GM21717 (cell line): Measurements from ENCODE around the gene TXNDC11.

Experiments
- ATAC-seq: cut with Tn5 transposase; IDR thresholded peaks from one replicate; pipeline ENCODE4 v1.9.1; 2021; ENCODE audit warnings: mild to moderate bottlenecking, moderate library complexity; ENCODE audit not compliant: unreplicated experiment

Gene TXNDC11

DNA sequence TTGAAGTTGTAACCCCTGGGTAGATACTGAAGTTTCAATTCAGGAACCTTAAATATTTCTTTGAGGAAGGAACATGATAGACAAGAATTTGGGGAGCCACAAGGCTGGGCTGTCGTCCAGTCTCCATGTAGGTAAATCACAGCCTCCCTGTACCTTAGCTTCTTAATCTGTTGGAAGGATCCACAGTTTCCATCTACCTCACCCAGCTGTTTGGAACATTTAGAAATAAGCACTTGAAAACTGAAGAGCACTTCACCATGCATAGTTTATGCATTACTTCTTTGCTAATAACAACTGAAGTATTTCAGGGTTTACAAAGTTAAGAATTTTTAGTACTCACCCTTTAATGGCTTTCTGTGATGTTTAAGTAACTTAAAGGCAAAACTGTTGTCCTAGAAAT lies 17.2 kb downstream of the TXNDC11 start:
- no peak for ATAC-seq

DNA sequence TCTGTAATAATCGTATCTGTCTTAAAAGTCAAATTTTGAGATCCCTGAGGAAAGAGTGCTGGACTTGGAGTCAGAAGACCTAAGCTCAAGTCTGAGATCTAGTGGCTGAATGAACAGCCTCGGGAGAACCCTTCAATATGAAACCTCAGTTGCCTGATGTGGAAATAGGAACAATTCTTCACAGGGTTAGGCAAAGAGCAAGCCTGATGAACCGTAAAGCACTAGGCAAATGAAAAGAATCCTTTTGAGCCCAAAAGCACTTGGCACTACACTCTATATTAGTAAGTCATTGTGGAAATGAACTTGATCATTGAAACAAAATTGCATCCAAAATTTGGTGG lies 20.2 kb downstream of the TXNDC11 start:
- no peak for ATAC-seq

DNA sequence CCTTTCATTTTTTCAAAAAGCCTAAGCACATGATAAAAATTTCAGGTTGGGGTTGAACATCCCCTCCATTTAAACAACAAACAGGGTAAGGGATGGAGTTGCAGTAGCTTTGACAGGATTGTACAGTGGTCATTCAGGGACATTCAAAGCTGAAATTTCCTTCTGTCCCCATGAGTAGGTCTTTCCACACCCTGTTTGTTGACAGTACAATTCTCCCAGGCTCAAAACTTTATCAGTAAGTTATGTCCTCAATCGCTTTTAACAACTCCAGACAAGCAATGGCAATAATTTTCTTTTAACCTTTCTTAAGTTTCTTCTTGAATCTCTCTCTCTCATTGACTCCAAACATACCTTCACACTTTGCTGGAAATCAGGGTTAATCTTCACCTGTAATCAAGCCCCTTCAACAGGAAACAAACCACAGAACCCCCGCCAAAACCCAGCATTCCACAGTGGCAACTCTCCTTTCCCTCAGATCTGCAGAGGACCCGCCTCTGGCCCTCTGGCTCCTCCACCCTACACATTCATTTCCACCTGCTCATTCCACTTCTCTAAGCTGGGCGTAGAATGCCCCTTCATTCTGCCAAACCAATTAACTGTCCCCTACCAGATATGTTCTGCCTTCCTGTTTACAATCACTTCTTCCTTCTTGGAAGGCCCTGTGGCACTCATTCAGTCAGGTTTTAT lies 20.7 kb downstream of the TXNDC11 start:
- no peak for ATAC-seq

DNA sequence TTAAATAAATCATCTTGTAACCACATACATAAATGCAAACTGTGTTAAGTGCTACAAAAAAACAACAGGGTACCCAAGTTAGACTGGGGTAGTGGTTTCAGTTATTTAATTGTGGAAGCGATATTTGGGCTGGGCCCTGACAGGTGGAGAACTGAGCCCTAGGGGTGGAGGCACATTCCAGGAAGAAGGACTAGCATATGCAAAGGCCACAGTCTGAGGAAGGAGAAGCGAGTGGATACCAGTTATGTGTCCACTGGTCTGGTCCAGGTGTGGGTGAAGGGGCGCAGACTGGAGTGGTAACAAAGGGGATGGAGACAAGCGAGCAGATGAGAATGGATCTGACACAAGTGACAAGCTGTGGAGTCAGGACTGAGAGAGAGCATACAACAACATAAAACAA lies 22.9 kb downstream of the TXNDC11 start:
- ATAC-seq, result no peak

DNA sequence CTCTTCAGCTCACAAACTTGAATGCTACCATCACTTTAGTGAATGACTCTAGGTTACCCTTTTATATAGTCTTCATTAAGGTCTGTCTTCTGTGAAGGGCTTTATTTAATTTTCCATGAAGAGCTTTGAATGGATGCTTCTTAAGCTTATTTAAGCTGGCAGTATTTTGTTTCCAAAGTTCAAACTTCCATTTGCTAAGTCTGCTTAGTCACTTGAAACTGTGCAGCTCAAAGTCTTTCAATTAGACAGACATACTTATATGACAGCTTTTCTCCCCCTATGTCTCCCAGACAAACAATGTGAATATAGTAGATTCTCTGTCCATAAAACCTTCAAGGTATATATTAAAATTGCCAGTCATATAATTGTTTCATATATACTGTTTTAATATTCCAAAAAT lies 23.5 kb downstream of the TXNDC11 start:
- ATAC-seq, result no peak

DNA sequence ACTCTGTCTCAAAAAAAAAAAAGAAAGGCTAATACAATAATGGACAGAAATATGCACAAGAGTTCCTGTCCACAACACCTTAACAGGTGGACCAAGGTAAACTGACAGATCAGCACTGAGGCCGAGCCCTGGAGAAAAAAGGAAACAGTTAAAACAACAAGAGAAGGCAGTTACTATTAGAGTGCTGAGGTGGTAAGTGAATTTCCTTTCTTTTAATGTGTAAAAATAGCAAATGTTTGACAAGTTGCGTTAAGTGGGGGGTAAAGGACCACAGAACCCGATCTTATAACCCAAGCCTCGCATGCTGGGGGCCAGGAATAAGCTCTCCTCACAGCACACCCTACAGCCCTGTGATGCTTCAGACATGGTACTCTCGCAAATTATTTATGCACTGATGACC lies 24.8 kb downstream of the TXNDC11 start:
- ATAC-seq, result no peak

DNA sequence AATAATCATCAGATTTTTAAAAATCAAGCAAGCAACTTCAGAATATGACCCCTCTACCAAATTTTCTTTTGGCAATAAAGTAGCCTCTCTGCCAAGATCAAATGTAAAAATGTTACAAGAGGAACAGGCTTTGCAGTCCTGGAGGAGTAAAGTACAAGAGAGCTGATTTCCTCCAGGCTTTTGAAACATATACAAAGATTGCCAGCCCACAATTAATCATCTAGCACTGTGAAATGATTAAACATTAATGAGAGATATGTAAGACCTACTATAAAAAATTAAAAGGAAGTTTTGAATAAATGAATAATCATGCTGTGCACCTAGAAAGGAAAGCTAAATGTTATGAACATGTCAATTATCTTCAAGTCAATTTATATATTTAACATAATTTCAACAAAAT lies 26.3 kb downstream of the TXNDC11 start:
- no peak for ATAC-seq

DNA sequence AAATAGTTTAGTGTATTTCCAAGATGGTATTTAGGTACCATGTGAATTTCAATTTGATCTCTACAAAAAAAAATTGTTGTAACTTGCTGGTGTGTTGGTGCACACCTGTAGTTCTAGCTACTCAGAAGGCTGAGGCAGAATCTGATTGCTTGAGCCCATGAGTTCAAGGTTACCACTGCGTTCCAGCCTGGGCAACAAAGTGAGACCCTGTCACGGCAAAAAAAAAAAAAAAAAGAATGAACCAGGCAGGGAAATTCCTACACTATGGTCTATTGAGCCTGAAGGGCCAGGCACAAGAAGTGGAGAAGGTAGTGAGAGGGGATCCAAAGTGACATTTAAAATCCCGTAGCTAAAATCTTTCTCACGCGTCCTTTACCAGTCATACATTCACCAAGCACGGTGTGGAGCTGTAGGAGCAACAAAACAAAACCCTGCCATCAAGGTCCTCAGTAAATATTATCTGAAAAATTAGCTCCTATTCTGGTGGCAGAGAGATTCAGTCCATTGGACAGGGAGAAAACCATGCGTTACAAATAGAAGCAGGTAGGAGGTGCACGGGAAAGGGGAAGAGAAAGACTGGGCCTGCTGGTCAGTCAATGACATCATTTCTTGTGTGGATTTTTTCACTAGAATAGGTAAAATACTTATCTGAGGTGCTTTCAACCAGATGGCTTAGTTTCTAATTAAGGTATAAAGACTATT lies 27.3 kb downstream of the TXNDC11 start:
- ATAC-seq, result no peak

DNA sequence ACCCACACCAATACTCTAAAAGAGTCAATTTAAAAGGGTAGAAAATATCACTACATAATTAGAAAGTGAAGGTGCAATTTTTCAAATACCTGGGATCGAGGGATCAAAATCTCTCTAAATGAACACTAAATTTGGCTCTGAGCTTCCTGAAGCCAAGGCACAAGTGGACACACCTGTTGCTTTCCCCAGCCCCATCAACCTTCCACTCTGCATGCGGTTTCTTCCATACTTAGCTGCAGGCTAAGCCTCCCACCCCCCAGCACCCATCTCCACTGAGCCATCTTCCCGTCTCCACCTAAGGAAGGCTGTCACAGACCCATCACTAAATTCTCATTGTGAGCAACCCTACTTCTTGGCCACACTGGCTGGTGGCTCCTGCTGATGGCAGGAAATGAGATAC lies 30.5 kb downstream of the TXNDC11 start:
- no peak for ATAC-seq

DNA sequence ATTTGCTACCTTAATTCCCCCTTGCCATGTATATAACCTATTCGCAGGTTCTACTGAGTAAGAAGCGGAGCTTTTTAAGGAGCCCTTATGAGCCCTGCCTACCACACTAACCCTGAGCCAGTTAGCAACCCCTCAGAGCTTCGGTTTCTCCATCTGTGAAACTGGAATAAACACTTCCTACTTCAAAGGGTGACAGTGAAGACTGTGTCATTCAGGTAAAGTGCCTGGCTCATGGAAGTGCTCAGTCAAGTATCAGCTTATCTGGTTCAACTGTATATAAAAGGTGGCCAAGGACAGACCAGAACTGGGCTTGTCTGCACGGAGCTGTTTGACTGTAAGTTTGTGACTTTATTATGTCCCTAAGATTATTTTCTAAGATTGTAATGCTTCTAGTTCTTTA lies 31.0 kb downstream of the TXNDC11 start:
- ATAC-seq, result no peak

DNA sequence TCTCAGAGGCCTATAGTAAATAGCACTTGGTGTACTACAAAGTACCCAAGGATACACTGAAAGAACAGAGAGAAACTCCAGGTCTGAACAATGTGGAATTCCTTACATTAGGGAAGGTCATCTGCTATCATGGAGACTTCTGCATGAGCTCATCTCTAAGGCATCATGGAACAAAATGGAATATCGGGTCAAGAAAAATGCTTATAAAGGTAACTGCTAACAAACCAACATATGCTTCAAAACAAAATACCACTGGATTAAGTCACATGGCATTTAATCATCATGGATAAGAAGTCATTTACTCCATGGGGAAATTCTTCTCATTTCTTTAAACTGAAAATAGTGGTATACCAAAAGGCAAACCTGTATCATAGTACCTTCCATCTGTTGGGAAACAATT lies 34.2 kb downstream of the TXNDC11 start:
- ATAC-seq, result no peak

DNA sequence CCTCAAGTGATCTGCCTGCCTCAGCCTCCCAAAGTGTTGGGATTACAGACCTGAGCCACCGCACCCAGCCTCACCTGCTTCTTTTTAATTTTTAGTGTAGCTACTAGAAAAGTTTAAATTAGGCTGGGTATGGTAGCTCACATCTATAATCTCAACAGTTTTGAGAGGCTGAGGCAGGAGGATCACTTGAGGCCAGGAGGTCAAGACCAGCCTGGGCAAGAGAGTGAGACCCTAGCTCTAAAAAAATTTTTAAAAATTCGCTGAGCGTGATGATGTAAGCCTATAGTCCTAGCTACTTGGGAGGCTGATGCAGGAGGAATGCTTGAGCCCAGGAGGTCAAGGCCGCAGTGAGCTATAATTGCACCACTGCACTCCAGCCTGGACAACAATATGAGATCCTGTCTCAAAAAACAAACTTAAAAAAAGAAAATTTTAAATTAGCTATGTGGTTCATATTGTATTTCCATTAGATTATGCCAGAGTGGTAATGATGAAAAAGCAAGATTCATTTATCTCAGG lies 34.9 kb downstream of the TXNDC11 start:
- ATAC-seq, result no peak

DNA sequence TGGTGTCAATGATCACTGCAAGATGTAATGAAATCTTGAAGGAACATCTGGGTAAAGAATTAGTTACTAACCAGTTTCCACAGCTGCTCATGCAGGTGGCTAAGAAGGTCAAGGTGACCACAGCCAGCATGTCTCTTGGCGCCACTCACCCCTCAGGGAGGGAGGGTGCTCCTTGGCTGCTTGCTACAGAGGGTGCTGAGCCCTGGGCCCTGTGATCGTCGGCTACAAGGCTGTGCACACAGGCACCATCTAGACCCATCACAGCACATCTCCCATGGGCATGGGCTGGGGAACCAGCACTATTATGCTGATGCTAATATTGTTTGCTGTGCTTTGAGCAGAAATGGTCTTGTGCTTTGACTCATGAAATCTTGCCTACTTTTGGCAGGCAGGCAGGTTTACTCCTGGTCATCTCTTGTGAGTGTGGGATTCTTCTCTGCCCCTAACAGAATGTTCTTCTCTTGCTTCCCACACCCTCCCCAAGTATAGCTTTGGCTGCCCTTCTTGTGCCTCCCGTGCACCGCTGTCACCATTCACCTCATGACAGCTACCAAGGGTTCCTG lies 36.4 kb downstream of the TXNDC11 start:
- ATAC-seq, result no peak

DNA sequence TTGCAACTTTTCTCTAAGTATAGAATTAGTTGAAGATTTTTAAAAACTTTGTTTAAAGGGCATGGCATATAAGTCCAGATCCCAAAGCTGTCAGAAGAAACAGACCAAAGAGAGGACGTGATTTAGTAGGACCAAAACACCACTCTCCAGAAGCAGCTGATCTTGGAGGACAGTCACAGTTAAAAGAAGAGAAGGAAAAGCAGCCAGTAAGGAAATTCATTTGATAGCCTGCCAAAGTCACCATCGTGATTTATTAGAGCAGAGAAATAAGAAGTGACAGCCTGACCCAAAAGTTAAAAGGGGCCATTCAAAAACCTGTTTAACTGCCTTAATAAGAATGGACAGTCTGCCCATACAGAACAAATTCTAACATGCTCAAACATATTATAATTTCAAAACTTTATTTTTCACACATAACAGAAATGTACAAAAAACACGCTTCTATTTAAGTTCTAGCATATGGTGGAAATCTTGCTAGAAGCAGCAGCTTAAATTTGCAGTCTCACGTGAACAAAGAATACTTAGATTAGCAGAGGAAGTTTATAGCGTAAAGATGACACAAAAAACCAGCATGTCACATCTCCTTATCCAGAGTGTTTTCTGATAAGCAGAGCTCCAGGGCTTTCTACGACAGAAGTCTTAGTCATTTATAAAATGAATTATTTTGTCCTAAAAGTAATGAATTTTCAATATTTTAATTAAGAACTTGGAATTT lies 37.2 kb downstream of the TXNDC11 start:
- ATAC-seq, result no peak

DNA sequence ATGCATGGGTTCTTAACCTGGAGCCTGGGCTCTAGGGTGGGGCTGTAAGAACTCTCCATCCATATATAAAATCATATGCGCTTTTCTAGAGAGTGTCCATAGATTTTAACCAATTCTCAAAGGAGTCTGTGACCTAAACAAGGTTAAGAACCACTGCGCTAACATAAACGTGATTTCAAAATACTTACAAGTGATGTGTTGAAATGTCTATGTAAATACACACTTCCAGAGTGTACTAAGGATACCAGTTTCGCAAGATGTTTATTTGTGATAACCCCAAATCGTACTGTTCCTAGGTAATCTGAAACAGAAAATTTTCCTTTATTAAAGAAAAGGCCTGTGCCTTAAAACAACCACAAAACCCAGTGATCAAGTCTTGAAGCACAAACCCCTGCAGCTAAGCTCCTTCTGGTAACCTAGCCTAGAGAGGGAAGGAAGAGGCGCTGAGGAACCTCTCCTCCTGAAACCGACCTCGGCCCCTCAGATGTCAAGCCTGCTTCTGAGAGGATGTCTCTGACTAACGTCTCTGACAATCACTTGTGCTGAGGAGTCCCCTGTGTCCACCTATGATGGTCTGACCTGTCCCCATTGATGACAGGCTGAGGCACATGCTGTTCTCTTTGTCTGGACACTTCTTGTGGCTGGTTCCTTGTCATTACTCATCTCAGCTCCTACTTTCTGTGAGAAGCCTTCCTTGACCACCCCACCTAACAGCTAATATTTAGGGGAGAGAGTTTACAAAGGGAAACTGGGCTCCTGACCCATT lies 42.2 kb downstream of the TXNDC11 start:
- ATAC-seq, result no peak

DNA sequence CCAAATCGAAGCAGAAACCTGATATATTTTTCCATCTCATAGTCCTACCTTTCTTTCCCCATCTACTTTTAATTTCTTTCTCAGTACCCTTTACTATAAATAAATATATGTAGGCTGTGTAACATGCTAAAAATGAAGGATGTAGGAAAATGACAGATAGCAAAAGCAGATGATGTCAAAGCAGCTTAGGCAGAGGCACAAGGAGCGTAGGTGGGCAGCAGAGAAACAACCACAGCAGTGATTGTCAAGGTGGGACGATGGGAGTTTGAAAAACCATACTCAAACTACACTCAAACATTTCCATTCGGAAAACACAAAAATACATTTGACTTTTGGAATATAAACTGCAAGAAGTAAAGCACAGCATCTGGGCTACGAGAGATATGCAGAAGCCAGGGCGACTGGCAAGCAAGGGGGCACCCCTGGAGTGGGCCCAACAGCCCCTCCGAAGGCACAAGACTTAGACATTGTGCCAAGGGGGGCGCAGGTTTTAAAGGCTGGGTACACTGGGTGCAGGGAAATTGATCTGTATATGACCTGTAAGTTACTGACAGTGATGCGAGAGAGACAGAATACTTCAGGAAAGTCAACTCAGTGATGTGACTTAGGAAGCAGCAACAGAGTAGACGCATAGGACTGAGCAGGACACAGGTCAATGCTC lies 43.3 kb downstream of the TXNDC11 start:
- no peak for ATAC-seq

DNA sequence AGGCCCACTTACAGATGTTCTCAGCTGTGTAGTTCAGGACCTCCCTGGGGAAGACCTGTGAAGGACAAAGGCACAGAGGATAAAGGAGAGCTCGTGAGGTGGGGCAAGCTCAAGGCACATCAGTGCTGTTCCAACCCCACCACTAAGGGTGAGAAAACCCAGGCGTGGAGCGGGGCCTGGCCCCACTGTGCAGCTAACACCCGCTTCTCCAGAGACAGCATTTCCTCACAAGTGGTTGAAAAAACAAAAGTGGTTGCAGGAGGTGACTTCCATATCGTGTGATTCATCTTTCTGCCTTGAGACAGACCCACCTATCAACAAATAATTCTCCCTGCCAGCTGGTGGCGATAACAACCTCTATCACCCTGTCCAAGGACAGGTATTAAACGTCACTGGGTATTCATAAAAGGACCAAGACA lies 44.4 kb downstream of the TXNDC11 start:
- no peak for ATAC-seq

DNA sequence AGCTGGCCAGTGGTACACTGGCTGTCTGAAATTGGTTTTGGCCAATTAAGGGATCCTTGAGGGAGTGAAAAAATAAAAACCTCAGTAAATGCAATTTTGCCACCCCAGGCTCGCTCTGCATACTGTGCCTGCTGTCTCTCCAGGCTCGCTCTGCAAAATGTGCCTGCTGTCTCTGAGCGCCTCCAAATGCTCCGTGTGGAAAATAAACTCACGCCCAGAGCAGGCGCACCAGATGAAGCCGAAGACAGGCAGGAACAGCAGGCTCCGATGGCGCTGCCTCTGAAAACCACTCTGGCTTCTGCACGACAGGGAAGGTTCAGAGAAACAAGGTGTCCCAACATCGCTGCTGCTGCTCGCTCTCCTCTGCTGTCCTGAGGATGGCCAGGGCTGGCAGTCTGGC lies 45.3 kb downstream of the TXNDC11 start:
- no peak for ATAC-seq

DNA sequence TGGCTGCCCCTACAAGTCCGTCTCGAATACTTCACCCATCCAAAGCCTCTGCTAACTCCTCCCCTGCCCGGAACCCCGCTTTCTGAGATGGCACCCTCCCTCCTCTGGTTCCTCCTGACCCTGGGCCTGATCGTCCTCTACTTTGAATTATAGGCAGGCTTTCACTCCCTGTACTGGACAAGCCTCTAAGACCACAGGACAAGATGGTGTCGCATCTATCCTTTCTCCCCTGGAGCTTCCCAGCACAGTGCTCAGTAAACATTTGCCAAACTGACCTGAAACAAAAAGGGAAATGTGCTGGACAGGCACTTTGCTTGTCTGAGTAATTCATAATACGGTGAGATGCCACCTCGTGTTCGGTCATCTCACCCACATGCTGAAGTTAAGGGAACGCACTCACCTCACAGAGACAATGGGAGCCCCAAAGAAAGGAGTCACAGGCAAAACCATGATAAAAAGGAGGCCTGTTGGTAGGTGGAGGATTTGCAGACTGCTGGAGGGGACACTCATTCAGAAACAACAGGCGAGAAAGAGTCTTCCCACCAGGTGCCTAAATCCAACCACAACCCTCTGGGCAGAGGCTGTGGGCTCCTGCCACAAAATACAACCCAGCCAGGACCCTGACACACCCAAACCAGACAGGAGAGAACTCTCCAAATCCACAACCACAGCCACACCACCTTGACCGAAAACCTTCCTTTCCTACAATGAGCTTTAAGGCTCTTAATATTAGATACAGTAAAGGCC lies 46.2 kb downstream of the TXNDC11 start:
- no peak for ATAC-seq

DNA sequence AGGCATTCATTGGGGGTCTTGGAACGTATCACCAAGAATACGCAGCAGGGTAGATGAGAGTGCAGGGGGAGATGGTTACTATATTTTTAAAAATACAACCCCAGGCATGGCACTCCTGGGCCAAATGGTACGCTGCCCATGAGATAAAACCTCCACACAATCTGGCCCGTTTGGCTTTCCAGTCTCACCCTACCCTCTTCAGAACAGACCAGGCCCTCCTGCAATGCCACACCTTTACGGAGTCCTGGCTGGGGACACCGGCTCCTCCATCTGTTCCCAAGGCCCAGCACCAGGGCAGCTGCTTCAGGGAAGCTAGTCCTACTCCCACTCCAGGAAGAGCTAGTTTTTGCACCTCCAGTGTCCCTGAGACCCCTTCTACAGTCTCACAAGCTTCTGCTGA lies 50.0 kb downstream of the TXNDC11 start:
- ATAC-seq, result no peak
